Osteocyte (in vitro differentiated cells): ENCODE data around the gene BTF3L4. TPM values are rescaled to one million over a fixed set of nuclear protein-coding genes. Genes with fewer than 3 reads are reported as not detected.

Experiments
- DNase-seq: peaks from one replicate; pipeline ENCODE4 v3.0.0; 2021; ENCODE audit warnings: mixed read lengths; ENCODE audit not compliant: unreplicated experiment; ENCODE audit errors: extremely low spot score
- H3K27ac Mint-ChIP-seq: one replicate; pipeline ENCODE4 v1.8.0; 2021; ENCODE audit warnings: mild to moderate bottlenecking, mixed read lengths; ENCODE audit not compliant: unreplicated experiment
- H3K27me3 Mint-ChIP-seq: one replicate; pipeline ENCODE4 v1.8.0; 2021; ENCODE audit warnings: mixed read lengths; ENCODE audit not compliant: unreplicated experiment
- H3K36me3 Mint-ChIP-seq: one replicate; pipeline ENCODE4 v1.8.0; 2021; ENCODE audit warnings: mixed read lengths; ENCODE audit not compliant: unreplicated experiment
- H3K4me1 Mint-ChIP-seq: one replicate; pipeline ENCODE4 v1.8.0; 2021; ENCODE audit warnings: mixed read lengths; ENCODE audit not compliant: unreplicated experiment
- H3K4me3 Mint-ChIP-seq: one replicate; pipeline ENCODE4 v1.8.0; 2021; ENCODE audit warnings: mild to moderate bottlenecking, moderate library complexity, mixed read lengths; ENCODE audit not compliant: unreplicated experiment
- H3K9me3 Mint-ChIP-seq: one replicate; pipeline ENCODE4 v1.8.0; 2021; ENCODE audit warnings: mixed read lengths; ENCODE audit not compliant: unreplicated experiment
- CTCF ChIP-seq: fragments of 200-600 bp; sonication (generic); IDR thresholded peaks from 2 replicates; pipeline ENCODE4 v1.5.0; 2021; ENCODE audit warnings: antibody characterized with exemption, mild to moderate bottlenecking, moderate library complexity
- total RNA-seq: library from RNA; stranded (reverse); gene quantifications from 2 replicates; pipeline ENCODE4 v1.2.1, GENCODE V29; 2021

The BTF3L4 gene
- total RNA-seq, 1 donor from 2014 or later: 61.0 TPM

- no peak for DNase-seq
- Mint-ChIP-seq H3K27ac (peak overlapping the region; percentile 98), H3K27me3 (no peaks in the 10 kb centered on the region), H3K36me3 (peaks cover 9% of the 10 kb centered on the region), H3K9me3 (no peaks in the 10 kb centered on the region), H3K4me1 (peaks cover 47% of the 10 kb centered on the region), H3K4me3 (peak overlapping the region; percentile 98)
- no peak for TF ChIP-seq CTCF
Observed at GRCh38 chr1:52055866-52056162, 281 bp upstream of the BTF3L4 start.

- Mint-ChIP-seq H3K36me3 (peaks cover 11% of the 10 kb centered on the region), H3K4me3 (peak overlapping the region; percentile 98), H3K9me3 (no peaks in the 10 kb centered on the region), H3K27ac (peak overlapping the region; percentile 99), H3K27me3 (no peaks in the 10 kb centered on the region), H3K4me1 (peaks cover 47% of the 10 kb centered on the region)
- no peak for TF ChIP-seq CTCF
- no peak for DNase-seq
Observed at GRCh38 chr1:52056937-52057231, 789 bp downstream of the BTF3L4 start.

GRCh38 chr1:52057255-52057654, 1.2 kb downstream of the BTF3L4 start:
- H3K27ac Mint-ChIP-seq: peak overlapping the region; percentile 99
- DNase-seq: no peak
- H3K4me3 Mint-ChIP-seq: peak overlapping the region; percentile 98
- H3K4me1 Mint-ChIP-seq: peaks cover 47% of the 10 kb centered on the region
- no peak for TF ChIP-seq CTCF
- no peaks in the 10 kb centered on the region for H3K27me3 Mint-ChIP-seq
- H3K9me3 Mint-ChIP-seq: no peaks in the 10 kb centered on the region
- H3K36me3 Mint-ChIP-seq: peaks cover 11% of the 10 kb centered on the region

- Mint-ChIP-seq H3K9me3 (no peaks in the 10 kb centered on the region), H3K4me3 (peak overlapping the region; percentile 98), H3K4me1 (peaks cover 44% of the 10 kb centered on the region), H3K27me3 (no peaks in the 10 kb centered on the region), H3K27ac (peak overlapping the region; percentile 99), H3K36me3 (peaks cover 9% of the 10 kb centered on the region)
- DNase-seq: no peak
- no peak for TF ChIP-seq CTCF
Observed at GRCh38 chr1:52057876-52058415, 1.9 kb downstream of the BTF3L4 start.

- no peaks in the 10 kb centered on the region for H3K9me3 Mint-ChIP-seq
- H3K36me3 Mint-ChIP-seq: peaks cover 20% of the 10 kb centered on the region
- no peaks in the 10 kb centered on the region for H3K27me3 Mint-ChIP-seq
- no peak for TF ChIP-seq CTCF
- peak overlapping the region; percentile 58 for H3K27ac Mint-ChIP-seq
- no peak for DNase-seq
- H3K4me1 Mint-ChIP-seq: peaks cover 31% of the 10 kb centered on the region
- peak overlapping the region; percentile 26 for H3K4me3 Mint-ChIP-seq
Observed at GRCh38 chr1:52059321-52059720, 3.2 kb downstream of the BTF3L4 start.
